Suprapubic skin (tissue), 4 donors: Measurements from ENCODE around the gene PARP6. TPM values are rescaled to one million over a fixed set of nuclear protein-coding genes. Genes with fewer than 3 reads are reported as not detected.

ENCODE experiments used
- DNase-seq, 2 donors: peaks; one replicate each; pipeline ENCODE4 v3.0.0-alpha.2; 2019; ENCODE audit warnings: low spot score in 2 of 2
- H3K27ac ChIP-seq: fragments of 200-600 bp; sonication (generic); one replicate; pipeline ENCODE4 v1.5.1; 2019
- H3K27me3 ChIP-seq: fragments of 200-600 bp; sonication (generic); one replicate; pipeline ENCODE4 v1.5.1; 2019
- H3K36me3 ChIP-seq: fragments of 200-600 bp; sonication (generic); one replicate; pipeline ENCODE4 v1.5.1; 2019
- H3K4me1 ChIP-seq: fragments of 200-600 bp; sonication (generic); one replicate; pipeline ENCODE4 v1.5.1; 2019
- H3K4me3 ChIP-seq: fragments of 200-600 bp; sonication (generic); one replicate; pipeline ENCODE4 v1.5.1; 2019; ENCODE audit warnings: mild to moderate bottlenecking
- H3K9me3 ChIP-seq: fragments of 200-600 bp; sonication (generic); one replicate; pipeline ENCODE4 v1.5.1; 2019
- CTCF ChIP-seq, 2 donors: fragments of 200-600 bp in 1 of 2; fragments of 450-650 bp in 1 of 2; sonication (generic) in 1 of 2; IDR thresholded peaks; one replicate each; pipeline ENCODE4 v1.5.1; 2016 to 2019; ENCODE audit warnings: antibody characterized with exemption in 2 of 2, mild to moderate bottlenecking in 1 of 2, moderate library complexity in 1 of 2
- EP300 ChIP-seq: sonication (generic); formaldehyde crosslinking; IDR thresholded peaks from one replicate; pipeline ENCODE4 v1.6.1; 2017; ENCODE audit warnings: antibody characterized with exemption
- POLR2A ChIP-seq, 2 donors: fragments of 450-650 bp; IDR thresholded peaks; one replicate each; pipeline ENCODE4 v1.6.1; 2017; ENCODE audit warnings: antibody characterized with exemption in 2 of 2, mild to moderate bottlenecking in 2 of 2, moderate library complexity in 2 of 2
- POLR2AphosphoS5 ChIP-seq, 3 donors: sonication (generic); formaldehyde crosslinking; IDR thresholded peaks; one replicate each; pipeline ENCODE4 v1.6.1; 2017; ENCODE audit warnings: antibody characterized with exemption in 3 of 3
- WGBS: methylation state at CpG from one replicate; pipeline ENCODE4 v1.1.5; 2018; 5-methylcytosine and 5-hydroxymethylcytosine counted together
- total RNA-seq, 4 donors: library from RNA; depleted of rRNA; stranded (reverse); fragments of >200 nt; gene quantifications; one replicate each; pipeline ENCODE4 v1.1.0, GENCODE V29; 2016

Gene PARP6
- total RNA-seq, 4 donors from 2014 or later, result 63.6 to 102 (median 70.6) TPM

- Histone ChIP-seq H3K36me3 (peaks cover 3% of the 10 kb centered on the region), H3K27ac (no peak overlapping the region), H3K27me3 (no peaks in the 10 kb centered on the region), H3K9me3 (no peaks in the 10 kb centered on the region), H3K4me1 (no peaks in the 10 kb centered on the region), H3K4me3 (no peak overlapping the region)
- TF ChIP-seq EP300 (no peak), CTCF (IDR thresholded peaks at IDR 0.05) (peak; percentile 25 to 45)
- no peak for DNase-seq
- WGBS, result 65% methylated on average over 10 of the region's 10 CpGs
These were observed 13.7 kb upstream of the PARP6 start for GRCh38 chr15:72285927-72286516.

- 49% methylated on average over 3 of the region's 3 CpGs for WGBS
- no peak for DNase-seq
- Histone ChIP-seq H3K27ac (no peak overlapping the region), H3K4me1 (no peaks in the 10 kb centered on the region), H3K27me3 (no peaks in the 10 kb centered on the region), H3K36me3 (peaks cover 3% of the 10 kb centered on the region), H3K4me3 (no peak overlapping the region), H3K9me3 (no peaks in the 10 kb centered on the region)
- TF ChIP-seq POLR2A (IDR thresholded peaks at IDR 0.05) (no peak), EP300 (no peak), POLR2AphosphoS5 (IDR thresholded peaks at IDR 0.05) (no peak), CTCF (IDR thresholded peaks at IDR 0.05) (no peak)
These were observed 13.0 kb upstream of the PARP6 start for GRCh38 chr15:72285402-72285801.

GRCh38 chr15:72284781-72285180, 12.4 kb upstream of the PARP6 start:
- no peak for DNase-seq
- no peaks in the 10 kb centered on the region for H3K27me3 ChIP-seq
- H3K9me3 ChIP-seq, result no peaks in the 10 kb centered on the region
- H3K36me3 ChIP-seq, result peaks cover 3% of the 10 kb centered on the region
- WGBS, result 85% methylated on average over 1 of the region's 1 CpG
- no peak overlapping the region for H3K4me3 ChIP-seq
- H3K27ac ChIP-seq, result no peak overlapping the region
- no peaks in the 10 kb centered on the region for H3K4me1 ChIP-seq
- no peak for TF ChIP-seq EP300
- no peak for TF ChIP-seq POLR2AphosphoS5 (IDR thresholded peaks at IDR 0.05)
- TF ChIP-seq CTCF (IDR thresholded peaks at IDR 0.05), result no peak
- TF ChIP-seq POLR2A (IDR thresholded peaks at IDR 0.05), result no peak

- H3K27me3 ChIP-seq, result no peaks in the 10 kb centered on the region
- no peak for DNase-seq
- H3K36me3 ChIP-seq, result peaks cover 3% of the 10 kb centered on the region
- TF ChIP-seq POLR2AphosphoS5 (IDR thresholded peaks at IDR 0.05) (no peak), EP300 (no peak)
- no peak overlapping the region for H3K27ac ChIP-seq
- 95% methylated on average over 3 of the region's 3 CpGs for WGBS
- H3K4me1 ChIP-seq, result no peaks in the 10 kb centered on the region
- no peak overlapping the region for H3K4me3 ChIP-seq
- H3K9me3 ChIP-seq, result no peaks in the 10 kb centered on the region
These were observed 9.4 kb upstream of the PARP6 start for GRCh38 chr15:72281713-72282112.

GRCh38 chr15:72280751-72281150, 8.4 kb upstream of the PARP6 start:
- no peak for DNase-seq
- WGBS, result 86% methylated on average over 2 of the region's 2 CpGs
- H3K27ac ChIP-seq, result no peak overlapping the region
- H3K9me3 ChIP-seq, result no peaks in the 10 kb centered on the region
- no peak for TF ChIP-seq EP300
- no peak for TF ChIP-seq CTCF (IDR thresholded peaks at IDR 0.05)
- TF ChIP-seq POLR2AphosphoS5 (IDR thresholded peaks at IDR 0.05), result no peak
- no peak for TF ChIP-seq POLR2A (IDR thresholded peaks at IDR 0.05)
- no peaks in the 10 kb centered on the region for H3K36me3 ChIP-seq
- H3K4me1 ChIP-seq, result no peaks in the 10 kb centered on the region
- H3K4me3 ChIP-seq, result no peak overlapping the region
- H3K27me3 ChIP-seq, result no peaks in the 10 kb centered on the region

- 85% methylated on average over 1 of the region's 1 CpG for WGBS
These were observed 6.4 kb upstream of the PARP6 start for GRCh38 chr15:72278737-72279136.

More at GRCh38 chr15:72278737-72279136, 6.4 kb upstream of the PARP6 start:
- TF ChIP-seq POLR2A (IDR thresholded peaks at IDR 0.05) (no peak), EP300 (no peak), CTCF (IDR thresholded peaks at IDR 0.05) (no peak), POLR2AphosphoS5 (IDR thresholded peaks at IDR 0.05) (no peak)
- Histone ChIP-seq H3K27ac (no peak overlapping the region), H3K36me3 (no peaks in the 10 kb centered on the region), H3K9me3 (no peaks in the 10 kb centered on the region), H3K27me3 (no peaks in the 10 kb centered on the region), H3K4me1 (peaks cover under 1% of the 10 kb centered on the region), H3K4me3 (no peak overlapping the region)
- DNase-seq, result no peak
